Stromal cell of bone marrow (primary cell): Measurements from ENCODE around the gene NCKAP5.

Experiments
- DNase-seq: peaks from one replicate; pipeline ENCODE4 v3.0.0-alpha.2; 2012; ENCODE audit warnings: low read depth

The NCKAP5 gene

GRCh38 chr2:133458280-133458679 is 110.0 kb downstream of the NCKAP5 start:
- DNase-seq: no peak

- DNase-seq: no peak
Measured at GRCh38 chr2:133457861-133458260, 110.4 kb downstream of the NCKAP5 start.

GRCh38 chr2:133456971-133457370 is 111.3 kb downstream of the NCKAP5 start:
- DNase-seq: no peak

- no peak for DNase-seq
Measured at GRCh38 chr2:133456156-133456555, 112.1 kb downstream of the NCKAP5 start.

GRCh38 chr2:133453032-133453431 is 115.2 kb downstream of the NCKAP5 start:
- no peak for DNase-seq

- DNase-seq: no peak
Measured at GRCh38 chr2:133452583-133452982, 115.7 kb downstream of the NCKAP5 start.

GRCh38 chr2:133452146-133452545 is 116.1 kb downstream of the NCKAP5 start:
- no peak for DNase-seq

- no peak for DNase-seq
Measured at GRCh38 chr2:133448195-133448594, 120.1 kb downstream of the NCKAP5 start.

GRCh38 chr2:133447303-133447702 is 121.0 kb downstream of the NCKAP5 start:
- no peak for DNase-seq

GRCh38 chr2:133444465-133444864 is 123.8 kb downstream of the NCKAP5 start:
- DNase-seq: no peak

- no peak for DNase-seq
Measured at GRCh38 chr2:133442393-133442792, 125.9 kb downstream of the NCKAP5 start.

- no peak for DNase-seq
Measured at GRCh38 chr2:133439565-133439920, 128.7 kb downstream of the NCKAP5 start.

- DNase-seq: no peak
Measured at GRCh38 chr2:133438848-133439564, 129.3 kb downstream of the NCKAP5 start.

- no peak for DNase-seq
Measured at GRCh38 chr2:133438026-133438425, 130.2 kb downstream of the NCKAP5 start.

- no peak for DNase-seq
Measured at GRCh38 chr2:133437492-133437891, 130.8 kb downstream of the NCKAP5 start.

- no peak for DNase-seq
Measured at GRCh38 chr2:133434959-133435668, 133.1 kb downstream of the NCKAP5 start.

GRCh38 chr2:133433455-133434451 is 134.5 kb downstream of the NCKAP5 start:
- DNase-seq: no peak

GRCh38 chr2:133432778-133433177 is 135.5 kb downstream of the NCKAP5 start:
- no peak for DNase-seq

- no peak for DNase-seq
Measured at GRCh38 chr2:133431289-133431688, 137.0 kb downstream of the NCKAP5 start.

GRCh38 chr2:133426791-133427190 is 141.5 kb downstream of the NCKAP5 start:
- no peak for DNase-seq

- no peak for DNase-seq
Measured at GRCh38 chr2:133425612-133426011, 142.7 kb downstream of the NCKAP5 start.

GRCh38 chr2:133424876-133425275 is 143.4 kb downstream of the NCKAP5 start:
- DNase-seq: no peak
